ENCODE data around the gene RBMS1.

- TF ChIP-seq, protein P1, sequence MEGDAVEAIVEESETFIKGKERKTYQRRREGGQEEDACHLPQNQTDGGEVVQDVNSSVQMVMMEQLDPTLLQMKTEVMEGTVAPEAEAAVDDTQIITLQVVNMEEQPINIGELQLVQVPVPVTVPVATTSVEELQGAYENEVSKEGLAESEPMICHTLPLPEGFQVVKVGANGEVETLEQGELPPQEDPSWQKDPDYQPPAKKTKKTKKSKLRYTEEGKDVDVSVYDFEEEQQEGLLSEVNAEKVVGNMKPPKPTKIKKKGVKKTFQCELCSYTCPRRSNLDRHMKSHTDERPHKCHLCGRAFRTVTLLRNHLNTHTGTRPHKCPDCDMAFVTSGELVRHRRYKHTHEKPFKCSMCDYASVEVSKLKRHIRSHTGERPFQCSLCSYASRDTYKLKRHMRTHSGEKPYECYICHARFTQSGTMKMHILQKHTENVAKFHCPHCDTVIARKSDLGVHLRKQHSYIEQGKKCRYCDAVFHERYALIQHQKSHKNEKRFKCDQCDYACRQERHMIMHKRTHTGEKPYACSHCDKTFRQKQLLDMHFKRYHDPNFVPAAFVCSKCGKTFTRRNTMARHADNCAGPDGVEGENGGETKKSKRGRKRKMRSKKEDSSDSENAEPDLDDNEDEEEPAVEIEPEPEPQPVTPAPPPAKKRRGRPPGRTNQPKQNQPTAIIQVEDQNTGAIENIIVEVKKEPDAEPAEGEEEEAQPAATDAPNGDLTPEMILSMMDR (IDR thresholded peaks at IDR 0.05; ENCODE audit: low read length): no peak
- TF ChIP-seq EZH2phosphoT487 (IDR thresholded peaks at IDR 0.05; ENCODE audit: low read length): no peak
Measured at GRCh38 chr2:160360089-160360757, 133.4 kb downstream of the RBMS1 start.

All from MM.1S (cell line).